GM23338 (cell line): ENCODE data around the gene COBLL1. TPM values are rescaled to one million over a fixed set of nuclear protein-coding genes. Genes with fewer than 3 reads are reported as not detected.

Source experiments
- ATAC-seq: fragments of 200-7000 bp; cut with Tn5 transposase; 3 replicates; pipeline ENCODE4 v1.9.1; 2020
- DNase-seq: peaks from one replicate; pipeline ENCODE4 v3.0.0-alpha.2; 2015; ENCODE audit warnings: low spot score
- H2AFZ ChIP-seq: fragments of 200-600 bp; sonication (generic); 2 replicates; pipeline ENCODE4 v1.8.0; 2016; ENCODE audit warnings: antibody characterized with exemption, mild to moderate bottlenecking, moderate library complexity
- H3F3A ChIP-seq: fragments of 200-600 bp; sonication (generic); replicated peaks from 2 replicates; pipeline ENCODE4 v1.8.0; 2017; ENCODE audit warnings: antibody characterized with exemption, mixed run types, low read depth
- H3K27ac ChIP-seq: fragments of 200-600 bp; sonication (generic); 2 replicates; pipeline ENCODE4 v1.6.1; 2016; ENCODE audit warnings: low read depth
- H3K27me3 ChIP-seq: fragments of 200-600 bp; sonication (generic); 2 replicates; pipeline ENCODE4 v1.8.0; 2016; ENCODE audit warnings: mild to moderate bottlenecking, mixed run types, moderate library complexity; ENCODE audit not compliant: insufficient read depth
- H3K36me3 ChIP-seq: fragments of 200-600 bp; sonication (generic); 2 replicates; pipeline ENCODE4 v1.8.0; 2016; ENCODE audit warnings: mild to moderate bottlenecking; ENCODE audit not compliant: insufficient read depth
- H3K4me1 ChIP-seq: fragments of 200-600 bp; sonication (generic); 2 replicates; pipeline ENCODE4 v1.8.0; 2016; ENCODE audit warnings: mild to moderate bottlenecking, moderate library complexity; ENCODE audit not compliant: insufficient read depth
- H3K4me2 ChIP-seq: fragments of 200-600 bp; sonication (generic); 2 replicates; pipeline ENCODE4 v1.7.1; 2017; ENCODE audit warnings: mixed run types
- H3K4me3 ChIP-seq: fragments of 200-600 bp; sonication (generic); 2 replicates; pipeline ENCODE4 v1.6.1; 2016; ENCODE audit warnings: mixed run types
- H3K79me2 ChIP-seq: fragments of 200-600 bp; sonication (generic); replicated peaks from 2 replicates; pipeline ENCODE4 v1.8.0; 2017; ENCODE audit warnings: mild to moderate bottlenecking; ENCODE audit not compliant: insufficient read depth
- H3K9me2 ChIP-seq: fragments of 200-600 bp; sonication (generic); 2 replicates; pipeline ENCODE4 v1.8.0; 2017; ENCODE audit not compliant: insufficient read depth
- H4K20me1 ChIP-seq: fragments of 200-600 bp; sonication (generic); replicated peaks from 2 replicates; pipeline ENCODE4 v1.8.0; 2017; ENCODE audit warnings: mild to moderate bottlenecking; ENCODE audit not compliant: insufficient read depth
- H3K27ac Mint-ChIP-seq: 2 replicates; pipeline ENCODE4 v1.8.0; 2020; ENCODE audit warnings: inconsistent platforms, mild to moderate bottlenecking, moderate library complexity, mixed read lengths
- H3K27me3 Mint-ChIP-seq: 3 replicates; pipeline ENCODE4 v1.8.0; 2022; ENCODE audit warnings: low read depth, mild to moderate bottlenecking, moderate library complexity, mixed read lengths, inconsistent platforms; ENCODE audit not compliant: insufficient read depth, poor library complexity
- H3K36me3 Mint-ChIP-seq: 3 replicates; pipeline ENCODE4 v1.8.0; 2021; ENCODE audit warnings: low read depth, mild to moderate bottlenecking, inconsistent platforms, moderate library complexity, mixed read lengths
- H3K4me1 Mint-ChIP-seq: 3 replicates; pipeline ENCODE4 v1.8.0; 2020; ENCODE audit warnings: mild to moderate bottlenecking, inconsistent platforms, mixed read lengths
- H3K4me3 Mint-ChIP-seq: 3 replicates; pipeline ENCODE4 v1.8.0; 2021; ENCODE audit warnings: moderate library complexity, mild to moderate bottlenecking, inconsistent platforms, mixed read lengths
- H3K9me3 Mint-ChIP-seq: 3 replicates; pipeline ENCODE4 v1.8.0; 2020; ENCODE audit warnings: moderate library complexity, mild to moderate bottlenecking, inconsistent platforms, mixed read lengths
- CREB1 ChIP-seq: fragments of 250-450 bp; sonication (Bioruptor Pico); IDR thresholded peaks from 2 replicates; pipeline ENCODE4 v1.5.0; 2020; ENCODE audit warnings: low read depth, mild to moderate bottlenecking, moderate library complexity
- EZH2 ChIP-seq: fragments of 200-600 bp; sonication (generic); IDR thresholded peaks from one replicate; pipeline ENCODE4 v1.8.0; 2017; ENCODE audit warnings: antibody characterized with exemption, mild to moderate bottlenecking, low read depth; ENCODE audit not compliant: unreplicated experiment
- EZH2phosphoT487 ChIP-seq: fragments of 200-600 bp; sonication (generic); IDR thresholded peaks from one replicate; pipeline ENCODE4 v1.8.1; 2018; ENCODE audit warnings: antibody characterized with exemption; ENCODE audit not compliant: unreplicated experiment
- JUNB ChIP-seq: IDR thresholded peaks from one replicate; pipeline ENCODE4 v1.6.1; 2016; ENCODE audit warnings: antibody characterized with exemption; ENCODE audit not compliant: unreplicated experiment
- NANOG ChIP-seq: IDR thresholded peaks from 2 replicates; pipeline ENCODE4 v1.6.1; 2016; ENCODE audit warnings: antibody characterized with exemption, borderline replicate concordance
- POLR2AphosphoS5 ChIP-seq: IDR thresholded peaks from 2 replicates; pipeline ENCODE4 v1.6.1; 2016; ENCODE audit warnings: antibody characterized with exemption, low read depth
- STAT1 ChIP-seq: IDR thresholded peaks from one replicate; pipeline ENCODE4 v1.6.1; 2016; ENCODE audit warnings: antibody characterized with exemption; ENCODE audit not compliant: unreplicated experiment
- ZNF114 ChIP-seq: fragments of 250-450 bp; sonication (Bioruptor Pico); IDR thresholded peaks from 2 replicates; pipeline ENCODE4 v1.5.0; 2020; ENCODE audit warnings: mild to moderate bottlenecking, moderate library complexity
- ZNF331 ChIP-seq: fragments of 250-450 bp; sonication (Bioruptor Pico); IDR thresholded peaks from 2 replicates; pipeline ENCODE4 v1.5.0; 2020; ENCODE audit warnings: low read depth, mild to moderate bottlenecking, moderate library complexity
- ZNF462 ChIP-seq: fragments of 250-450 bp; sonication (Bioruptor Pico); IDR thresholded peaks from 2 replicates; pipeline ENCODE4 v1.5.0; 2020; ENCODE audit warnings: mild to moderate bottlenecking, moderate library complexity
- polyA plus RNA-seq: library from polyadenylated mRNA; unstranded; fragments of >200 nt; fragmentation: Nextera tagmentation; extraction: Ambion mirVana; gene quantifications from 2 replicates; pipeline ENCODE4 v1.2.1, GENCODE V29; 2016
- total RNA-seq: library from RNA; depleted of rRNA; stranded (reverse); fragments of >200 nt; shearing (Covaris generic); gene quantifications from 2 replicates; pipeline ENCODE4 v1.2.3, GENCODE V29; 2014
- TF ChIP-seq, protein P1 (sequence below): IDR thresholded peaks from one replicate; pipeline ENCODE4 v1.6.1; 2018; ENCODE audit warnings: antibody characterized with exemption; ENCODE audit not compliant: unreplicated experiment
- TF ChIP-seq, protein P2 (sequence below): IDR thresholded peaks from 2 replicates; pipeline ENCODE4 v1.6.1; 2016; ENCODE audit warnings: antibody characterized with exemption
- TF ChIP-seq, protein P3 (sequence below), 2 experiments: fragments of 200-600 bp in 1 of 2; sonication (generic) in 1 of 2; conservative IDR thresholded peaks; 2 replicates each; pipeline versions ENCODE4 v1.5.1 to v1.6.1; 2016 to 2017; ENCODE audit warnings: antibody characterized with exemption in 2 of 2, low read depth in 2 of 2, mild to moderate bottlenecking in 2 of 2, moderate library complexity in 1 of 2

Gene COBLL1
- total and polyA plus RNA-seq, 2 experiments from 2014 or later = 2.9 to 7.4 TPM

- H3K4me3 Mint-ChIP-seq = no peak overlapping the region
- H3K9me3 Mint-ChIP-seq = no peaks in the 10 kb centered on the region
- H2AFZ ChIP-seq = no peak overlapping the region
- H3K36me3 Mint-ChIP-seq = no peaks in the 10 kb centered on the region
- H3K9me2 ChIP-seq = no peaks in the 10 kb centered on the region
- no peaks in the 10 kb centered on the region for H3K79me2 ChIP-seq
- no peaks in the 10 kb centered on the region for H4K20me1 ChIP-seq
- H3K36me3 ChIP-seq = no peaks in the 10 kb centered on the region
- TF ChIP-seq POLR2AphosphoS5 (no peak), JUNB (no peak), NANOG (no peak), CREB1 (CRISPR knock-in tag) (no peak), ZNF462 (CRISPR knock-in tag) (no peak), EZH2 (no peak), ZNF331 (CRISPR knock-in tag) (no peak), STAT1 (no peak), ZNF114 (CRISPR knock-in tag) (no peak), EZH2phosphoT487 (no peak)
- TF ChIP-seq, protein P1, sequence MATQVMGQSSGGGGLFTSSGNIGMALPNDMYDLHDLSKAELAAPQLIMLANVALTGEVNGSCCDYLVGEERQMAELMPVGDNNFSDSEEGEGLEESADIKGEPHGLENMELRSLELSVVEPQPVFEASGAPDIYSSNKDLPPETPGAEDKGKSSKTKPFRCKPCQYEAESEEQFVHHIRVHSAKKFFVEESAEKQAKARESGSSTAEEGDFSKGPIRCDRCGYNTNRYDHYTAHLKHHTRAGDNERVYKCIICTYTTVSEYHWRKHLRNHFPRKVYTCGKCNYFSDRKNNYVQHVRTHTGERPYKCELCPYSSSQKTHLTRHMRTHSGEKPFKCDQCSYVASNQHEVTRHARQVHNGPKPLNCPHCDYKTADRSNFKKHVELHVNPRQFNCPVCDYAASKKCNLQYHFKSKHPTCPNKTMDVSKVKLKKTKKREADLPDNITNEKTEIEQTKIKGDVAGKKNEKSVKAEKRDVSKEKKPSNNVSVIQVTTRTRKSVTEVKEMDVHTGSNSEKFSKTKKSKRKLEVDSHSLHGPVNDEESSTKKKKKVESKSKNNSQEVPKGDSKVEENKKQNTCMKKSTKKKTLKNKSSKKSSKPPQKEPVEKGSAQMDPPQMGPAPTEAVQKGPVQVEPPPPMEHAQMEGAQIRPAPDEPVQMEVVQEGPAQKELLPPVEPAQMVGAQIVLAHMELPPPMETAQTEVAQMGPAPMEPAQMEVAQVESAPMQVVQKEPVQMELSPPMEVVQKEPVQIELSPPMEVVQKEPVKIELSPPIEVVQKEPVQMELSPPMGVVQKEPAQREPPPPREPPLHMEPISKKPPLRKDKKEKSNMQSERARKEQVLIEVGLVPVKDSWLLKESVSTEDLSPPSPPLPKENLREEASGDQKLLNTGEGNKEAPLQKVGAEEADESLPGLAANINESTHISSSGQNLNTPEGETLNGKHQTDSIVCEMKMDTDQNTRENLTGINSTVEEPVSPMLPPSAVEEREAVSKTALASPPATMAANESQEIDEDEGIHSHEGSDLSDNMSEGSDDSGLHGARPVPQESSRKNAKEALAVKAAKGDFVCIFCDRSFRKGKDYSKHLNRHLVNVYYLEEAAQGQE = no peak
- TF ChIP-seq, protein P2, sequence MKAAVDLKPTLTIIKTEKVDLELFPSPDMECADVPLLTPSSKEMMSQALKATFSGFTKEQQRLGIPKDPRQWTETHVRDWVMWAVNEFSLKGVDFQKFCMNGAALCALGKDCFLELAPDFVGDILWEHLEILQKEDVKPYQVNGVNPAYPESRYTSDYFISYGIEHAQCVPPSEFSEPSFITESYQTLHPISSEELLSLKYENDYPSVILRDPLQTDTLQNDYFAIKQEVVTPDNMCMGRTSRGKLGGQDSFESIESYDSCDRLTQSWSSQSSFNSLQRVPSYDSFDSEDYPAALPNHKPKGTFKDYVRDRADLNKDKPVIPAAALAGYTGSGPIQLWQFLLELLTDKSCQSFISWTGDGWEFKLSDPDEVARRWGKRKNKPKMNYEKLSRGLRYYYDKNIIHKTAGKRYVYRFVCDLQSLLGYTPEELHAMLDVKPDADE = no peak
- TF ChIP-seq, protein P3, sequence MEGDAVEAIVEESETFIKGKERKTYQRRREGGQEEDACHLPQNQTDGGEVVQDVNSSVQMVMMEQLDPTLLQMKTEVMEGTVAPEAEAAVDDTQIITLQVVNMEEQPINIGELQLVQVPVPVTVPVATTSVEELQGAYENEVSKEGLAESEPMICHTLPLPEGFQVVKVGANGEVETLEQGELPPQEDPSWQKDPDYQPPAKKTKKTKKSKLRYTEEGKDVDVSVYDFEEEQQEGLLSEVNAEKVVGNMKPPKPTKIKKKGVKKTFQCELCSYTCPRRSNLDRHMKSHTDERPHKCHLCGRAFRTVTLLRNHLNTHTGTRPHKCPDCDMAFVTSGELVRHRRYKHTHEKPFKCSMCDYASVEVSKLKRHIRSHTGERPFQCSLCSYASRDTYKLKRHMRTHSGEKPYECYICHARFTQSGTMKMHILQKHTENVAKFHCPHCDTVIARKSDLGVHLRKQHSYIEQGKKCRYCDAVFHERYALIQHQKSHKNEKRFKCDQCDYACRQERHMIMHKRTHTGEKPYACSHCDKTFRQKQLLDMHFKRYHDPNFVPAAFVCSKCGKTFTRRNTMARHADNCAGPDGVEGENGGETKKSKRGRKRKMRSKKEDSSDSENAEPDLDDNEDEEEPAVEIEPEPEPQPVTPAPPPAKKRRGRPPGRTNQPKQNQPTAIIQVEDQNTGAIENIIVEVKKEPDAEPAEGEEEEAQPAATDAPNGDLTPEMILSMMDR (conservative IDR thresholded peaks at IDR 0.05; ENCODE audit: low read depth in 2 of 2) = no peak
- no peak overlapping the region for H3K4me3 ChIP-seq
- H3K27ac ChIP-seq = no peak overlapping the region
- no peaks in the 10 kb centered on the region for H3K4me1 ChIP-seq
- H3K27me3 Mint-ChIP-seq = peaks cover 4% of the 10 kb centered on the region
- peaks cover 2% of the 10 kb centered on the region; the same call in 2 of the 3 replicates for H3K4me1 Mint-ChIP-seq
- DNase-seq (no peak), ATAC-seq (no peak)
- no peak overlapping the region for H3K4me2 ChIP-seq
- no peaks in the 10 kb centered on the region for H3F3A ChIP-seq
- no peaks in the 10 kb centered on the region for H3K27me3 ChIP-seq
- H3K27ac Mint-ChIP-seq = no peak overlapping the region
These were observed 71.2 kb downstream of the COBLL1 start for GRCh38 chr2:164770421-164770916.
